Left renal pelvis (tissue), 4 donors: ENCODE measurements around the gene SKI. TPM values are rescaled to one million over a fixed set of nuclear protein-coding genes. Genes with fewer than 3 reads are reported as not detected.

Experiments
- DNase-seq, 4 donors: peaks; one replicate each; pipeline ENCODE4 v3.0.0-alpha.2; 2013; ENCODE audit warnings: low read depth in 4 of 4, low spot score in 3 of 4
- polyA plus RNA-seq, 4 donors: library from polyadenylated mRNA; unstranded; fragments of 120-200 nt; gene quantifications; one replicate each; pipeline ENCODE4 v1.2.1, GENCODE V29; 2013; ENCODE audit not compliant: insufficient read length in 4 of 4

Gene SKI
- 10 to 100 TPM; 51.6 to 83.7 (median 57.2) TPM for polyA plus RNA-seq

GRCh38 chr1:2228157-2228594 is at the start of gene SKI:
SKI (plus strand) TSS chr1:2228319; CDS start chr1:2228767, 448 bp downstream.
- no peak for DNase-seq

- no peak for DNase-seq
These were observed 49.2 kb upstream of the SKI start for GRCh38 chr1:2178875-2179274.

GRCh38 chr1:2179283-2180013 is 48.7 kb upstream of the SKI start:
- no peak for DNase-seq

- DNase-seq, result no peak
These were observed 47.5 kb upstream of the SKI start for GRCh38 chr1:2180297-2181245.

- no peak for DNase-seq
These were observed 46.8 kb upstream of the SKI start for GRCh38 chr1:2181271-2181670.

GRCh38 chr1:2181752-2182151 is 46.4 kb upstream of the SKI start:
- no peak for DNase-seq

- DNase-seq, result no peak
These were observed 45.7 kb upstream of the SKI start for GRCh38 chr1:2182376-2182775.

GRCh38 chr1:2183937-2184334 is 44.2 kb upstream of the SKI start:
- DNase-seq, result no peak

- DNase-seq, result no peak
These were observed 43.6 kb upstream of the SKI start for GRCh38 chr1:2184531-2184930.

GRCh38 chr1:2184934-2185333 is 43.2 kb upstream of the SKI start:
- no peak for DNase-seq

- no peak for DNase-seq
These were observed 42.0 kb upstream of the SKI start for GRCh38 chr1:2185880-2186855.

- DNase-seq, result no peak
These were observed 41.2 kb upstream of the SKI start for GRCh38 chr1:2186901-2187300.

GRCh38 chr1:2187619-2188018 is 40.5 kb upstream of the SKI start:
- DNase-seq, result no peak

- no peak for DNase-seq
These were observed 39.8 kb upstream of the SKI start for GRCh38 chr1:2188336-2188735.

GRCh38 chr1:2189459-2190425 is 38.4 kb upstream of the SKI start:
- peak in 2 of 4 donors; percentile 83 to 87 for DNase-seq

- no peak for DNase-seq
These were observed 37.6 kb upstream of the SKI start for GRCh38 chr1:2190491-2190976.

- no peak for DNase-seq
These were observed 35.8 kb upstream of the SKI start for GRCh38 chr1:2192031-2192995.
